ENCODE data around the gene ZNF768. TPM values are rescaled to one million over a fixed set of nuclear protein-coding genes. Genes with fewer than 3 reads are reported as not detected.
"Not testable (repeated sequence)": the region's sequence is repeated elsewhere in the genome, so short reads cannot be mapped to it uniquely, and the experiment has no call there.

Gene ZNF768
- total RNA-seq, 1 donor from 2014 or later, result 18.9 TPM

GRCh38 chr16:30548416-30549253, 22.3 kb upstream of the ZNF768 start:
- Histone ChIP-seq H3K27ac (no peak overlapping the region), H3K27me3 (no peaks in the 10 kb centered on the region), H3K36me3 (peaks cover 0 to 6% of the 10 kb centered on the region in 2 donors), H3K9me3 (no peaks in the 10 kb centered on the region), H3K4me3 (no peak overlapping the region), H3K4me1 (no peaks in the 10 kb centered on the region)
- TF ChIP-seq CTCF (IDR thresholded peaks at IDR 0.05), result no peak
- DNase-seq (ENCODE audit: low spot score in 2 of 2), result no peak
- intact Hi-C loops (cut with DNase I), result no loop called here

- intact Hi-C loops (cut with DNase I), result no loop called here
- H3K9me3 ChIP-seq, result no peaks in the 10 kb centered on the region
- DNase-seq (ENCODE audit: low spot score in 2 of 2), result no peak
- no peak for TF ChIP-seq CTCF (IDR thresholded peaks at IDR 0.05)
- H3K36me3 ChIP-seq, result no peaks in the 10 kb centered on the region
- no peaks in the 10 kb centered on the region for H3K27me3 ChIP-seq
- H3K27ac ChIP-seq, result no peak overlapping the region
- no peaks in the 10 kb centered on the region for H3K4me1 ChIP-seq
- H3K4me3 ChIP-seq, result no peak overlapping the region
Measured at GRCh38 chr16:30546115-30546514, 19.7 kb upstream of the ZNF768 start.

GRCh38 chr16:30543067-30543466, 16.7 kb upstream of the ZNF768 start:
- H3K4me1 ChIP-seq, result no peaks in the 10 kb centered on the region
- H3K36me3 ChIP-seq, result no peaks in the 10 kb centered on the region
- intact Hi-C loops (cut with DNase I), result no loop called here
- no peak for DNase-seq (ENCODE audit: low spot score in 2 of 2)
- H3K27ac ChIP-seq, result no peak overlapping the region
- TF ChIP-seq CTCF (IDR thresholded peaks at IDR 0.05), result no peak
- no peaks in the 10 kb centered on the region for H3K27me3 ChIP-seq
- H3K4me3 ChIP-seq, result no peak overlapping the region
- H3K9me3 ChIP-seq, result no peaks in the 10 kb centered on the region

- no peak for DNase-seq (ENCODE audit: low spot score in 2 of 2)
- TF ChIP-seq CTCF (IDR thresholded peaks at IDR 0.05), result no peak
- Histone ChIP-seq H3K4me3 (no peak overlapping the region), H3K27ac (no peak overlapping the region), H3K36me3 (no peaks in the 10 kb centered on the region), H3K27me3 (no peaks in the 10 kb centered on the region), H3K4me1 (no peaks in the 10 kb centered on the region), H3K9me3 (no peaks in the 10 kb centered on the region)
- intact Hi-C loops (cut with DNase I), result no loop called here
Measured at GRCh38 chr16:30541502-30542329, 15.3 kb upstream of the ZNF768 start.

GRCh38 chr16:30540916-30541464, 14.6 kb upstream of the ZNF768 start:
- intact Hi-C loops (cut with DNase I); DNase-seq (ENCODE audit: low spot score in 2 of 2): not testable (repeated sequence)

GRCh38 chr16:30539986-30540526, 13.7 kb upstream of the ZNF768 start:
- H3K9me3 ChIP-seq; H3K36me3 ChIP-seq; intact Hi-C loops (cut with DNase I); H3K27me3 ChIP-seq; DNase-seq (ENCODE audit: low spot score in 2 of 2); H3K27ac ChIP-seq; H3K4me1 ChIP-seq; H3K4me3 ChIP-seq: not testable (repeated sequence)

More at GRCh38 chr16:30540916-30541464, 14.6 kb upstream of the ZNF768 start:
- not testable (repeated sequence) for H3K9me3 ChIP-seq, H3K36me3 ChIP-seq, H3K27me3 ChIP-seq, H3K4me3 ChIP-seq, H3K4me1 ChIP-seq, H3K27ac ChIP-seq

Measured in ascending aorta (tissue), 2 donors.